ENCODE data around the gene TUBGCP6.

- TF ChIP-seq POLR2A (IDR thresholded peaks at IDR 0.05) (no peak), CTCF (IDR thresholded peaks at IDR 0.05) (no peak)
Measured at GRCh38 chr22:50274771-50275170, 29.9 kb upstream of the TUBGCP6 start.

Data from esophagus squamous epithelium (tissue), 4 donors.